Hepatocyte (in vitro differentiated cells): ENCODE data around the gene KPNA3. TPM values are rescaled to one million over a fixed set of nuclear protein-coding genes. Genes with fewer than 3 reads are reported as not detected.
"Not testable (repeated sequence)": the region's sequence is repeated elsewhere in the genome, so short reads cannot be mapped to it uniquely, and the experiment has no call there.

ENCODE experiments used
- DNase-seq: peaks from one replicate; pipeline ENCODE4 v3.0.0-alpha.2; 2016; ENCODE audit warnings: low spot score
- H2AFZ ChIP-seq: fragments of 200-600 bp; sonication (generic); 2 replicates; pipeline ENCODE4 v1.6.0; 2016; ENCODE audit warnings: antibody characterized with exemption, mild to moderate bottlenecking
- H3K27ac ChIP-seq: fragments of 200-600 bp; sonication (generic); 2 replicates; pipeline ENCODE4 v1.5.1; 2016; ENCODE audit warnings: mild to moderate bottlenecking
- H3K27me3 ChIP-seq: fragments of 200-600 bp; sonication (generic); 2 replicates; pipeline ENCODE4 v1.6.1; 2016
- H3K36me3 ChIP-seq: fragments of 200-600 bp; sonication (generic); replicated peaks from 2 replicates; pipeline ENCODE4 v1.5.1; 2016; ENCODE audit warnings: low read depth; ENCODE audit not compliant: insufficient read depth
- H3K4me1 ChIP-seq: fragments of 200-600 bp; sonication (generic); 2 replicates; pipeline ENCODE4 v1.5.1; 2016; ENCODE audit warnings: mild to moderate bottlenecking, moderate library complexity; ENCODE audit not compliant: insufficient read depth
- H3K4me2 ChIP-seq: fragments of 200-600 bp; sonication (generic); 2 replicates; pipeline ENCODE4 v1.6.0; 2016
- H3K4me3 ChIP-seq: fragments of 200-600 bp; sonication (generic); 2 replicates; pipeline ENCODE4 v1.5.1; 2016; ENCODE audit warnings: mild to moderate bottlenecking
- H3K79me2 ChIP-seq: fragments of 200-600 bp; sonication (generic); 2 replicates; pipeline ENCODE4 v1.6.0; 2017; ENCODE audit warnings: mild to moderate bottlenecking
- H3K9me2 ChIP-seq: fragments of 200-600 bp; sonication (generic); replicated peaks from 2 replicates; pipeline ENCODE4 v1.6.0; 2017; ENCODE audit warnings: mild to moderate bottlenecking; ENCODE audit not compliant: insufficient read depth
- H3K9me3 ChIP-seq: fragments of 200-600 bp; sonication (generic); 2 replicates; pipeline ENCODE4 v1.5.1; 2016; ENCODE audit warnings: low read depth, mild to moderate bottlenecking
- H4K20me1 ChIP-seq: fragments of 200-600 bp; sonication (generic); 2 replicates; pipeline ENCODE4 v1.6.0; 2016; ENCODE audit warnings: mild to moderate bottlenecking; ENCODE audit not compliant: insufficient read depth, poor library complexity, severe bottlenecking
- CTCF ChIP-seq: fragments of 200-600 bp; sonication (generic); IDR thresholded peaks from 2 replicates; pipeline ENCODE4 v1.5.1; 2016; ENCODE audit warnings: antibody characterized with exemption, mild to moderate bottlenecking; ENCODE audit not compliant: poor library complexity
- EZH2 ChIP-seq: fragments of 200-600 bp; sonication (generic); IDR thresholded peaks from 2 replicates; pipeline ENCODE4 v1.6.1; 2016; ENCODE audit warnings: antibody characterized with exemption, mild to moderate bottlenecking, borderline replicate concordance
- EZH2phosphoT487 ChIP-seq: fragments of 200-600 bp; sonication (generic); IDR thresholded peaks from one replicate; pipeline ENCODE4 v1.6.1; 2018; ENCODE audit warnings: antibody characterized with exemption, mild to moderate bottlenecking, low read depth, moderate library complexity; ENCODE audit not compliant: unreplicated experiment, severe bottlenecking
- WGBS: methylation state at CpG from one replicate; pipeline ENCODE4 v1.1.6; 2016; ENCODE audit warnings: low lambda C conversion rate; ENCODE audit errors: missing lambda C conversion rate; 5-methylcytosine and 5-hydroxymethylcytosine counted together
- polyA plus RNA-seq: library from polyadenylated mRNA; unstranded; fragments of >200 nt; fragmentation: Nextera tagmentation; extraction: Ambion mirVana; gene quantifications from 2 replicates; pipeline ENCODE4 v1.2.1, GENCODE V29; 2016
- total RNA-seq: library from RNA; depleted of rRNA; stranded (reverse); fragments of >200 nt; gene quantifications from 2 replicates; pipeline ENCODE4 v1.2.3, GENCODE V29; 2014

The KPNA3 gene
- total and polyA plus RNA-seq, 2 experiments from 2014 or later: 41.1 to 61.8 TPM

DNA sequence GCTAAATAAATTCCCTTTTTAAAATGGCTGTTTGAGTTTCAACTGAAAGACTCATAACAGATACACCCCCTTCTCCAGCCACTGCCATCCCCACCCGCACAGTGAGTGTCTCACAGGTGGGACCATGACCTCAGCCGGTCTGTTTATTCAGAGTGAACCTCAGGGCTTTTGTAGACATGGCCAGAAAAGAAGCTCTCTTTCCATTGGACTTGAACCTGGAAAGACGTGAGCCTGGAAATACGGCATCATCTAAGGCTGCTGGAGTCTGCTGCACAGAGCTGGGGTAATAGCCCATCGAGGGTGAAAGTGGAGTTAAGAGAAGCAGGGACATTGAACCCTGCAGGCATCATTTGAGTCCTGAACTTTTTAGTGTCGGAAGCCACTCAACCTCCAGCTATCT lies 15.2 kb upstream of the KPNA3 start:
- Histone ChIP-seq H3K36me3 (no peaks in the 10 kb centered on the region), H3K27me3 (no peaks in the 10 kb centered on the region), H3K9me2 (no peaks in the 10 kb centered on the region), H3K4me3 (no peak overlapping the region), H3K4me1 (peaks cover 30% of the 10 kb centered on the region), H2AFZ (no peak overlapping the region), H3K9me3 (no peaks in the 10 kb centered on the region), H3K79me2 (no peaks in the 10 kb centered on the region), H4K20me1 (no peaks in the 10 kb centered on the region), H3K27ac (no peak overlapping the region), H3K4me2 (no peak overlapping the region)
- peak; percentile 34 for DNase-seq
- WGBS: 27% methylated on average over 6 of the region's 6 CpGs
- TF ChIP-seq CTCF (no peak), EZH2 (no peak), EZH2phosphoT487 (no peak)

DNA sequence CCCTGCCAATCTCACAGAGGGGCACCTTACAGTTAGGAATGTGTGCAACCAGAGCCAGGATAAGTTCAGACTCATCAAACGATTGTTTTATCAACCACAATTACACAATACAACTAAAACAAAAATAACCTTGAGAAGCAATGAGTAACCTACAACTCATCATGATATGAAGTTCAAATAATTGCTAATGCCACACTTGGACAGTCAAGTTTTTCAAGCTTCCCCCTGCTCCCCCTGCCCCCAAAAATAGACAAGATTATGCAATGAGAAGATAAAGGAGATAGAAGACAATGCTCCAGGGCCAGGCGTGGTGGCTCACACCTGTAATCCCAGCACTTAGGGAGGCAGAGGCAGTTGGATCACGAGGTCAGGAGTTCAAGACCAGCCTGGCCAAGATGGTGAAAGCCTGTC lies 13.6 kb upstream of the KPNA3 start:
- Histone ChIP-seq H3K4me3 (no peak overlapping the region), H2AFZ (no peak overlapping the region), H3K9me2 (no peaks in the 10 kb centered on the region), H3K36me3 (no peaks in the 10 kb centered on the region), H3K9me3 (no peaks in the 10 kb centered on the region), H3K4me1 (peaks cover 14% of the 10 kb centered on the region), H3K79me2 (no peaks in the 10 kb centered on the region), H4K20me1 (no peaks in the 10 kb centered on the region), H3K4me2 (no peak overlapping the region), H3K27me3 (no peaks in the 10 kb centered on the region), H3K27ac (no peak overlapping the region)
- WGBS: 65% methylated on average over 3 of the region's 3 CpGs
- TF ChIP-seq EZH2phosphoT487 (no peak), CTCF (no peak), EZH2 (no peak)
- DNase-seq: no peak

DNA sequence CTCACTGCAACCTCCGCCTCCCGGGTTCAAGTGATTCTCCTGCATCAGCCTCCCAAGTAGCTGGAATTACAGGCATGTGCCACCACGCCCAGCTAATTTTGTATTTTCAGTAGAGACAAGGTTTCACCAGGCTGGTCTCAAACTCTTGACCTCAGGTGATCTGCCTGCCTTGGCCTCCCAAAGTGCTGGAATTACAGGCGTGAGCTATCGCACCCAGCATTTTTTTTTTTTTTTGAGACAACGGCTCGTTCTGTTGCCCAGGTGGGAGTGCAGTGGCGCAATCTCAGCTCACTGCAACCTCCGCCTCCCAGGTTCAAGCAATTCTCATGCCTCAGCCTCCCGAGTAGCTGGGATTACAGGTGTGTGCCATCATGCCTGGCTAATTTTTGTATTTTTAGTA lies 10.6 kb upstream of the KPNA3 start:
- H3K4me3 ChIP-seq, H3K4me2 ChIP-seq, H3K4me1 ChIP-seq, H3K36me3 ChIP-seq, H3K9me3 ChIP-seq, H3K27me3 ChIP-seq, H3K27ac ChIP-seq, H3K9me2 ChIP-seq, H2AFZ ChIP-seq, H3K79me2 ChIP-seq, DNase-seq, H4K20me1 ChIP-seq: not testable (repeated sequence)
- 76% methylated on average over 7 of the region's 10 CpGs for WGBS

DNA sequence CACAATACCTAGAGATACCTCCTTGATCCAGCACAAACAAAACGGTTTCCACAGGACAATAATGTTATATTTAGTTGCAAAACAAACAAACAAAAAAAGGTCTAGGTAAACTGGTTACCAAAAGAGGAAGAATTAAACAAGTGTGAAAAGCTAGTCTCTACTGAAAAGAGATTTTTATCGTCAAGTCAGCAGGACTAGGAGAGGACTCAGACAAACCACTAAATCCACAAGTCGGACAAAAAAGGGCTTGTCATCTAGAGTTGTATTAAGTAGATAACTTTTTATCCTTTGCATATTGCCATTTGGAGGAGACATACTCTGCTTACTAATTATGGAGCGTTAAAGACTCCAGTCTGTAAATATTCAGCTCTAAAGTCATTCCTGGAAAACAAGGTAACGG lies 9.9 kb upstream of the KPNA3 start:
- H3K9me2 ChIP-seq: no peaks in the 10 kb centered on the region

More for the DNA sequence above, 9.9 kb upstream of the KPNA3 start:
- 52% methylated on average over 5 of the region's 5 CpGs for WGBS
- no peak overlapping the region for H3K27ac ChIP-seq
- no peak overlapping the region for H3K4me2 ChIP-seq
- no peaks in the 10 kb centered on the region for H3K36me3 ChIP-seq
- H2AFZ ChIP-seq: peak overlapping the region; percentile 3
- H3K4me1 ChIP-seq: no peaks in the 10 kb centered on the region
- H3K9me3 ChIP-seq: no peaks in the 10 kb centered on the region
- H3K4me3 ChIP-seq: no peak overlapping the region
- TF ChIP-seq EZH2phosphoT487: no peak
- TF ChIP-seq CTCF: no peak
- no peak for TF ChIP-seq EZH2
- H4K20me1 ChIP-seq: no peaks in the 10 kb centered on the region
- no peak for DNase-seq
- H3K27me3 ChIP-seq: no peaks in the 10 kb centered on the region
- no peaks in the 10 kb centered on the region for H3K79me2 ChIP-seq
